Suprapubic skin (tissue), 4 donors: ENCODE data around the gene UGT2A1.

ENCODE experiments used
- EP300 ChIP-seq: sonication (generic); formaldehyde crosslinking; IDR thresholded peaks from one replicate; pipeline ENCODE4 v1.6.1; 2017; ENCODE audit warnings: antibody characterized with exemption
- POLR2AphosphoS5 ChIP-seq, 3 donors: sonication (generic); formaldehyde crosslinking; IDR thresholded peaks; one replicate each; pipeline ENCODE4 v1.6.1; 2017; ENCODE audit warnings: antibody characterized with exemption in 3 of 3
- TF ChIP-seq, protein P1 (sequence below), 2 donors: fragments of 200-600 bp in 1 of 2; fragments of 450-650 bp in 1 of 2; sonication (generic) in 1 of 2; IDR thresholded peaks; one replicate each; pipeline ENCODE4 v1.5.1; 2016 to 2019; ENCODE audit warnings: antibody characterized with exemption in 2 of 2, mild to moderate bottlenecking in 1 of 2, moderate library complexity in 1 of 2

- TF ChIP-seq, protein P1, sequence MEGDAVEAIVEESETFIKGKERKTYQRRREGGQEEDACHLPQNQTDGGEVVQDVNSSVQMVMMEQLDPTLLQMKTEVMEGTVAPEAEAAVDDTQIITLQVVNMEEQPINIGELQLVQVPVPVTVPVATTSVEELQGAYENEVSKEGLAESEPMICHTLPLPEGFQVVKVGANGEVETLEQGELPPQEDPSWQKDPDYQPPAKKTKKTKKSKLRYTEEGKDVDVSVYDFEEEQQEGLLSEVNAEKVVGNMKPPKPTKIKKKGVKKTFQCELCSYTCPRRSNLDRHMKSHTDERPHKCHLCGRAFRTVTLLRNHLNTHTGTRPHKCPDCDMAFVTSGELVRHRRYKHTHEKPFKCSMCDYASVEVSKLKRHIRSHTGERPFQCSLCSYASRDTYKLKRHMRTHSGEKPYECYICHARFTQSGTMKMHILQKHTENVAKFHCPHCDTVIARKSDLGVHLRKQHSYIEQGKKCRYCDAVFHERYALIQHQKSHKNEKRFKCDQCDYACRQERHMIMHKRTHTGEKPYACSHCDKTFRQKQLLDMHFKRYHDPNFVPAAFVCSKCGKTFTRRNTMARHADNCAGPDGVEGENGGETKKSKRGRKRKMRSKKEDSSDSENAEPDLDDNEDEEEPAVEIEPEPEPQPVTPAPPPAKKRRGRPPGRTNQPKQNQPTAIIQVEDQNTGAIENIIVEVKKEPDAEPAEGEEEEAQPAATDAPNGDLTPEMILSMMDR (IDR thresholded peaks at IDR 0.05), result no peak
- TF ChIP-seq POLR2AphosphoS5 (IDR thresholded peaks at IDR 0.05) (no peak), EP300 (no peak)
Observed at GRCh38 chr4:69591364-69591763, 61.7 kb downstream of the UGT2A1 start.
